Kidney epithelial cell (primary cell): Measurements from ENCODE around the gene CFAP251. TPM values are rescaled to one million over a fixed set of nuclear protein-coding genes. Genes with fewer than 3 reads are reported as not detected.
"Not testable (repeated sequence)": the region's sequence is repeated elsewhere in the genome, so short reads cannot be mapped to it uniquely, and the experiment has no call there.

Experiments used
- DNase-seq: peaks from one replicate; pipeline ENCODE4 v3.0.0-alpha.2; 2010; ENCODE audit warnings: low read depth
- H3K27me3 ChIP-seq: 2 replicates; pipeline ENCODE4 v1.6.0; 2011; ENCODE audit warnings: low read length; ENCODE audit not compliant: control insufficient read depth, insufficient read depth
- H3K36me3 ChIP-seq: 2 replicates; pipeline ENCODE4 v1.5.1; 2011; ENCODE audit warnings: low read length; ENCODE audit not compliant: control insufficient read depth, insufficient read depth
- H3K4me3 ChIP-seq: 2 replicates; pipeline ENCODE4 v1.5.1; 2011; ENCODE audit warnings: low read depth, mild to moderate bottlenecking, control low read depth, low read length
- total RNA-seq: library from RNA; depleted of rRNA; stranded (reverse); fragments of >200 nt; gene quantifications from 2 replicates; pipeline ENCODE4 v1.2.3, GENCODE V29; 2015
- TF ChIP-seq, protein P1 (sequence below): IDR thresholded peaks from 2 replicates; pipeline ENCODE4 v1.5.1; 2011; ENCODE audit warnings: mild to moderate bottlenecking, moderate library complexity, low read length, control low read depth, inconsistent platforms; ENCODE audit not compliant: insufficient read depth, poor library complexity, severe bottlenecking

CFAP251 gene
- total RNA-seq, 1 donor from 2014 or later, result 3.7 TPM

DNA sequence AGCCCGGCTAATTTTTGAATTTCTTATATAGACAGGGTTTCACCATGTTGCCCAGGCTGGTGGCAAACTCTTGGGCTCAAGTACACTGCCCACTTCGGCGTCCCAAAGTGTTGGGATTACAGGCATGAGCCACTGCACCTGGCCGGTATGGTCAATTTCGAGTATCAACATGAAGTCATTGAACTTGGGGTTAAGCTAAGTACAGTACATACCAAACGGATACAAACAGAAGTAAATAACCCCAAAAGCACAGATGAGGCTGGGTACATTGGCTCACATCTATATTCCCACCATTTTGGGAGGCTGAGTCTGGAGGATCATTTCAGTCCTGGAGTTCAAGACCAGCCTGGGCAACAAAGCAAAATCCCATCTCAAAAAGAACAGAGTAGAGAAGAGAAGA is 42.8 kb upstream of the CFAP251 start:
- DNase-seq, result no peak
- H3K27me3 ChIP-seq, result no peaks in the 10 kb centered on the region
- H3K36me3 ChIP-seq, result no peaks in the 10 kb centered on the region
- H3K4me3 ChIP-seq, result no peak overlapping the region
- TF ChIP-seq, protein P1, sequence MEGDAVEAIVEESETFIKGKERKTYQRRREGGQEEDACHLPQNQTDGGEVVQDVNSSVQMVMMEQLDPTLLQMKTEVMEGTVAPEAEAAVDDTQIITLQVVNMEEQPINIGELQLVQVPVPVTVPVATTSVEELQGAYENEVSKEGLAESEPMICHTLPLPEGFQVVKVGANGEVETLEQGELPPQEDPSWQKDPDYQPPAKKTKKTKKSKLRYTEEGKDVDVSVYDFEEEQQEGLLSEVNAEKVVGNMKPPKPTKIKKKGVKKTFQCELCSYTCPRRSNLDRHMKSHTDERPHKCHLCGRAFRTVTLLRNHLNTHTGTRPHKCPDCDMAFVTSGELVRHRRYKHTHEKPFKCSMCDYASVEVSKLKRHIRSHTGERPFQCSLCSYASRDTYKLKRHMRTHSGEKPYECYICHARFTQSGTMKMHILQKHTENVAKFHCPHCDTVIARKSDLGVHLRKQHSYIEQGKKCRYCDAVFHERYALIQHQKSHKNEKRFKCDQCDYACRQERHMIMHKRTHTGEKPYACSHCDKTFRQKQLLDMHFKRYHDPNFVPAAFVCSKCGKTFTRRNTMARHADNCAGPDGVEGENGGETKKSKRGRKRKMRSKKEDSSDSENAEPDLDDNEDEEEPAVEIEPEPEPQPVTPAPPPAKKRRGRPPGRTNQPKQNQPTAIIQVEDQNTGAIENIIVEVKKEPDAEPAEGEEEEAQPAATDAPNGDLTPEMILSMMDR, result no peak

DNA sequence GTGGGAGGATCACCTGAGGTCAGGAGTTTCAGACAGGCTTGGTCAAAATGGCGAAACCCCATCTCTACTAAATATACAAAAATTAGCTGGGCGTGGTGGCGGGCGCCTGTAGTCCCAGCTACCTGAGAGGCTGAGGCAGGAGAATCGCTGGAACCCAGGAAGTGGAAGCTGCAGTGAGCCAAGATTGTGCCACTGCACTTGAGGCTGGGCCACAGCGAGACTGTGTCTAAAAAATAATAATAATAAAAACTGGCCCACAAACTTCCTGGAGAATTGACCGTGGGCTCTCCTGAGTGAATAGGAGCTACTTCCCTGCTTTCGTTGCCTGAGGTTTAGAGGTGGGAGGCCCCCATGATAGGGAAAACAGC is 42.3 kb upstream of the CFAP251 start:
- H3K27me3 ChIP-seq, H3K4me3 ChIP-seq, H3K36me3 ChIP-seq, DNase-seq: not testable (repeated sequence)

DNA sequence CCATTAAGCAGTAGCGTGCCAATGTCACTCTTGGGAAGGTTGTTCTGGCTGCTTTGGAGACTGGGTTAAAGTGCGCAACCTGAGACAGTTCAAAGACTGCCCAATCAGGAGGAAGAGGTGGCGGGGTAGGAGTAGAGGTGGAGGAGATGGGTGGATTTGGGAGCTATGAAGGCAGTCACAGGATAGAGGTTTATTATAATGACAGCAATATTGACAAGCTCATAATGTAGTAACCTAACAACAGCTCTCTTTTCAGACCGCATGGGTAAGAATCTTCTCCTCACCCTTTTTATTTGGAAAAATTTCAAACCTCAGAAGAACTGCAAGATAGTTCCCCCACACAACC is 35.1 kb upstream of the CFAP251 start:
- TF ChIP-seq, protein P1, result no peak
- H3K36me3 ChIP-seq, result no peaks in the 10 kb centered on the region
- H3K4me3 ChIP-seq, result no peak overlapping the region
- H3K27me3 ChIP-seq, result no peaks in the 10 kb centered on the region
- DNase-seq, result no peak

DNA sequence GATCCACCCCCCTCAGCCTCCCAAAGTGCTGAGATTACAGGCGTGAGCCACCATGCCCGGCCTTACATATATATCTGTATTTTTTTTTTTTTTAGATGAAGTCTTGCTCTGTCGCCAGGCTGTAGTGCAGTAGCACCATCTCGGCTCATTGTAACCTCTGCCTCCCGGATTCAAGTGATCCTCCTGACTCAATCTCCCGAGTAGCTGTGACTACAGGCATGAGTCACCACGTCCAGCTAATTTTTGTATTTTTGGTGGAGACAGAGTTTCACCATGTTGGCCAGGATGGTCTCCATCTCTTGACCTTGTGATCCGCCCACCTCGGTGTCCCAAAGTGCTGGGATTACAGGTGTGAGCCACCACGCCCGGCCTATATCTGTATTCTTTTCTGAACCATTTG is 33.3 kb upstream of the CFAP251 start:
- not testable (repeated sequence) for H3K4me3 ChIP-seq, H3K36me3 ChIP-seq, H3K27me3 ChIP-seq, DNase-seq

GRCh38 chr12:121888083-121888477 is 30.3 kb upstream of the CFAP251 start:
- H3K4me3 ChIP-seq, result peak overlapping the region; percentile 76
- no peaks in the 10 kb centered on the region for H3K36me3 ChIP-seq
- no peak for DNase-seq
- TF ChIP-seq, protein P1, result no peak
- no peaks in the 10 kb centered on the region for H3K27me3 ChIP-seq

- Histone ChIP-seq H3K4me3 (peak within 1 kb of the TSS; percentile 76), H3K27me3 (no peaks in the 10 kb centered on the region), H3K36me3 (no peaks in the 10 kb centered on the region)
- peak; percentile 82 for DNase-seq
- TF ChIP-seq, protein P1, result peak; percentile 85
Measured at GRCh38 chr12:121888478-121889273, 29.7 kb upstream of the CFAP251 start, which contains the start of gene PSMD9. Gene PSMD9 (plus strand): TSS chr12:121888790. CDS start chr12:121888857, 67 bp downstream.

- TF ChIP-seq, protein P1, result no peak
- no peaks in the 10 kb centered on the region for H3K36me3 ChIP-seq
- DNase-seq, result no peak
- H3K27me3 ChIP-seq, result no peaks in the 10 kb centered on the region
- H3K4me3 ChIP-seq, result peak overlapping the region; percentile 76
Measured at GRCh38 chr12:121889274-121889624, 29.1 kb upstream of the CFAP251 start.

DNA sequence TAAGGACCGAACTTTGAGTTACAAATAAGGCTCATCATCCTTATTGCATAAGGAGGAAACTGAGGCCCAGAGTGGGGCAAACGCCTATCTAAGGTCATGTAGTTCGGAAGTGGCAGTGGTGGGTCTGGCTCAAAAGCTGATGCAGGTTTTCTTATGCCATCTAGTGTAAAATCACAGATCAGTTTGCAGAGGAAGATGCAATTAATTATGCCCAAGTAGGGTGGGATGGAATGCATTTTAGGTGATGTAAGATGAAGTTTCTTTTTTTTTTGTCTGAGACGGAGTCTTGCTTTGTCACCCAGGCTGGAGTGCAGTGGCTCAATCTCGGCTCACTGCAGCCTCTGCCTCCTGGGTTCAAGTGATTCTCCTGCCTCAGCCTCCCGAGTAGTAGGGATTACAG is 28.7 kb upstream of the CFAP251 start:
- H3K36me3 ChIP-seq, H3K27me3 ChIP-seq, DNase-seq: not testable (repeated sequence)
- peak overlapping the region; percentile 76 for H3K4me3 ChIP-seq
